ENCODE data around the gene EXOC2.
A peak's percentile ranks its signal among the peaks of the same experiment; 100 is the strongest.

The EXOC2 gene

GRCh38 chr6:692858-693722 lies at the start of gene EXOC2:
EXOC2 (minus strand) TSS chr6:693139; CDS start chr6:637818, 55,321 bp downstream.
- H3K27me3 ChIP-seq (ENCODE audit: control insufficient read depth in 1 of 2, insufficient read depth in 2 of 2, low read length in 2 of 2): no peaks in the 10 kb centered on the region
- H3K27ac ChIP-seq (ENCODE audit: low read depth, low read length): peak within 1 kb of the TSS; percentile 71
- peak within 1 kb of the TSS; percentile 56 to 92 for H3K4me3 ChIP-seq (ENCODE audit: low read depth in 1 of 2, low read length in 2 of 2)
- peaks cover 24% of the 10 kb centered on the region for H3K4me1 ChIP-seq (ENCODE audit: insufficient read depth, low read length)
- H3K9ac ChIP-seq (ENCODE audit: low read length): peak within 1 kb of the TSS; percentile 57
- no peaks in the 10 kb centered on the region for H3K9me3 ChIP-seq (ENCODE audit: low read length)
- no peaks in the 10 kb centered on the region for H3K36me3 ChIP-seq (ENCODE audit: insufficient read depth, low read length)

GRCh38 chr6:741410-742339 lies 48.7 kb upstream of the EXOC2 start:
- no peaks in the 10 kb centered on the region for H3K36me3 ChIP-seq (ENCODE audit: insufficient read depth, low read length)
- H3K27me3 ChIP-seq (ENCODE audit: control insufficient read depth in 1 of 2, insufficient read depth in 2 of 2, low read length in 2 of 2): no peaks in the 10 kb centered on the region
- H3K4me3 ChIP-seq (ENCODE audit: low read depth in 1 of 2, low read length in 2 of 2): no peak overlapping the region
- no peaks in the 10 kb centered on the region for H3K9me3 ChIP-seq (ENCODE audit: low read length)
- H3K27ac ChIP-seq (ENCODE audit: low read depth, low read length): no peak overlapping the region
- no peaks in the 10 kb centered on the region for H3K4me1 ChIP-seq (ENCODE audit: insufficient read depth, low read length)
- H3K9ac ChIP-seq (ENCODE audit: low read length): no peak overlapping the region

- H3K36me3 ChIP-seq (ENCODE audit: insufficient read depth, low read length): no peaks in the 10 kb centered on the region
- H3K9ac ChIP-seq (ENCODE audit: low read length): no peak overlapping the region
- no peak overlapping the region for H3K4me3 ChIP-seq (ENCODE audit: low read depth in 1 of 2, low read length in 2 of 2)
- H3K4me1 ChIP-seq (ENCODE audit: insufficient read depth, low read length): no peaks in the 10 kb centered on the region
- no peaks in the 10 kb centered on the region for H3K27me3 ChIP-seq (ENCODE audit: control insufficient read depth in 1 of 2, insufficient read depth in 2 of 2, low read length in 2 of 2)
- H3K27ac ChIP-seq (ENCODE audit: low read depth, low read length): no peak overlapping the region
- H3K9me3 ChIP-seq (ENCODE audit: low read length): no peaks in the 10 kb centered on the region
Observed at GRCh38 chr6:736657-737446, 43.9 kb upstream of the EXOC2 start.

- Histone ChIP-seq H3K4me1 (ENCODE audit: insufficient read depth, low read length) (no peaks in the 10 kb centered on the region), H3K9me3 (ENCODE audit: low read length) (no peaks in the 10 kb centered on the region), H3K9ac (ENCODE audit: low read length) (no peak overlapping the region), H3K36me3 (ENCODE audit: insufficient read depth, low read length) (no peaks in the 10 kb centered on the region), H3K27me3 (ENCODE audit: control insufficient read depth in 1 of 2, insufficient read depth in 2 of 2, low read length in 2 of 2) (no peaks in the 10 kb centered on the region), H3K4me3 (ENCODE audit: low read depth in 1 of 2, low read length in 2 of 2) (no peak overlapping the region), H3K27ac (ENCODE audit: low read depth, low read length) (no peak overlapping the region)
Observed at GRCh38 chr6:733431-734219, 40.7 kb upstream of the EXOC2 start.

- H3K36me3 ChIP-seq (ENCODE audit: insufficient read depth, low read length): no peaks in the 10 kb centered on the region
- H3K4me1 ChIP-seq (ENCODE audit: insufficient read depth, low read length): no peaks in the 10 kb centered on the region
- H3K9me3 ChIP-seq (ENCODE audit: low read length): no peaks in the 10 kb centered on the region
- H3K27me3 ChIP-seq (ENCODE audit: control insufficient read depth in 1 of 2, insufficient read depth in 2 of 2, low read length in 2 of 2): no peaks in the 10 kb centered on the region
- no peak overlapping the region for H3K27ac ChIP-seq (ENCODE audit: low read depth, low read length)
- H3K9ac ChIP-seq (ENCODE audit: low read length): no peak overlapping the region
- no peak overlapping the region for H3K4me3 ChIP-seq (ENCODE audit: low read depth in 1 of 2, low read length in 2 of 2)
Observed at GRCh38 chr6:731924-732323, 39.0 kb upstream of the EXOC2 start.

- Histone ChIP-seq H3K27me3 (ENCODE audit: control insufficient read depth in 1 of 2, insufficient read depth in 2 of 2, low read length in 2 of 2) (no peaks in the 10 kb centered on the region), H3K9ac (ENCODE audit: low read length) (no peak overlapping the region), H3K9me3 (ENCODE audit: low read length) (no peaks in the 10 kb centered on the region), H3K4me3 (ENCODE audit: low read depth in 1 of 2, low read length in 2 of 2) (no peak overlapping the region), H3K4me1 (ENCODE audit: insufficient read depth, low read length) (no peaks in the 10 kb centered on the region), H3K27ac (ENCODE audit: low read depth, low read length) (no peak overlapping the region), H3K36me3 (ENCODE audit: insufficient read depth, low read length) (no peaks in the 10 kb centered on the region)
Observed at GRCh38 chr6:729606-730320, 36.8 kb upstream of the EXOC2 start.

- Histone ChIP-seq H3K9ac (ENCODE audit: low read length) (no peak overlapping the region), H3K27ac (ENCODE audit: low read depth, low read length) (no peak overlapping the region), H3K36me3 (ENCODE audit: insufficient read depth, low read length) (no peaks in the 10 kb centered on the region), H3K27me3 (ENCODE audit: control insufficient read depth in 1 of 2, insufficient read depth in 2 of 2, low read length in 2 of 2) (no peaks in the 10 kb centered on the region), H3K9me3 (ENCODE audit: low read length) (no peaks in the 10 kb centered on the region), H3K4me1 (ENCODE audit: insufficient read depth, low read length) (no peaks in the 10 kb centered on the region), H3K4me3 (ENCODE audit: low read depth in 1 of 2, low read length in 2 of 2) (no peak overlapping the region)
Observed at GRCh38 chr6:727856-728255, 34.9 kb upstream of the EXOC2 start.

GRCh38 chr6:723540-723939 lies 30.6 kb upstream of the EXOC2 start:
- Histone ChIP-seq H3K4me3 (ENCODE audit: low read depth in 1 of 2, low read length in 2 of 2) (no peak overlapping the region), H3K36me3 (ENCODE audit: insufficient read depth, low read length) (no peaks in the 10 kb centered on the region)

GRCh38 chr6:722608-723007 lies 29.7 kb upstream of the EXOC2 start:
- no peaks in the 10 kb centered on the region for H3K27me3 ChIP-seq (ENCODE audit: control insufficient read depth in 1 of 2, insufficient read depth in 2 of 2, low read length in 2 of 2)
- H3K27ac ChIP-seq (ENCODE audit: low read depth, low read length): no peak overlapping the region
- no peaks in the 10 kb centered on the region for H3K36me3 ChIP-seq (ENCODE audit: insufficient read depth, low read length)
- H3K4me1 ChIP-seq (ENCODE audit: insufficient read depth, low read length): no peaks in the 10 kb centered on the region
- no peak overlapping the region for H3K4me3 ChIP-seq (ENCODE audit: low read depth in 1 of 2, low read length in 2 of 2)
- H3K9me3 ChIP-seq (ENCODE audit: low read length): no peaks in the 10 kb centered on the region
- H3K9ac ChIP-seq (ENCODE audit: low read length): no peak overlapping the region

More at GRCh38 chr6:723540-723939, 30.6 kb upstream of the EXOC2 start:
- no peaks in the 10 kb centered on the region for H3K27me3 ChIP-seq (ENCODE audit: control insufficient read depth in 1 of 2, insufficient read depth in 2 of 2, low read length in 2 of 2)
- no peaks in the 10 kb centered on the region for H3K4me1 ChIP-seq (ENCODE audit: insufficient read depth, low read length)
- H3K9ac ChIP-seq (ENCODE audit: low read length): no peak overlapping the region
- no peaks in the 10 kb centered on the region for H3K9me3 ChIP-seq (ENCODE audit: low read length)
- H3K27ac ChIP-seq (ENCODE audit: low read depth, low read length): no peak overlapping the region

GRCh38 chr6:722077-722524 lies 29.2 kb upstream of the EXOC2 start:
- Histone ChIP-seq H3K27ac (ENCODE audit: low read depth, low read length) (no peak overlapping the region), H3K27me3 (ENCODE audit: control insufficient read depth in 1 of 2, insufficient read depth in 2 of 2, low read length in 2 of 2) (no peaks in the 10 kb centered on the region), H3K4me1 (ENCODE audit: insufficient read depth, low read length) (no peaks in the 10 kb centered on the region), H3K9me3 (ENCODE audit: low read length) (no peaks in the 10 kb centered on the region), H3K36me3 (ENCODE audit: insufficient read depth, low read length) (no peaks in the 10 kb centered on the region), H3K9ac (ENCODE audit: low read length) (no peak overlapping the region), H3K4me3 (ENCODE audit: low read depth in 1 of 2, low read length in 2 of 2) (no peak overlapping the region)

Data from muscle layer of colon (tissue), 2 donors.